ENCODE measurements around the gene SYT8. TPM values are rescaled to one million over a fixed set of nuclear protein-coding genes. Genes with fewer than 3 reads are reported as not detected.

SYT8 gene
- total RNA-seq, 2 experiments from 2014 or later, result not detected

DNA sequence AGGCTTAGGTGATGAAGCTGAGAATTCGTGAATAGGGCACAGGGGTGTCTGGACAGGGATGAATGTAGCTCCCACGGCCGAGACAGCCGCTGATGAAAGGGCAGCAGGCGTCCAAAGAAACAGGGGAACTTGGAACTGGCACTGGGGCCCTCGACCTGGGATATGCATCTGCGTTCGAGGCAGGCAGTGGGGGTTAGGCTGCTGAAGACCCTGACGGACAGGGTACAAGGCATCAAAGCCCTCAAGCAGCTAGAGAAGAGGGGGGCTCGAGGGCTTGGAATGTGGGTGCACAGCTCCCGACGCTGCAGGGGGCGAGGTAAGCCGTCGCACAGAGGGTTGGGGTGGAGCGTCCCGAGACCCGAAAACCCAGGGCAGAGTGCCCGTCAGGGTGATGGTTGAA lies 6.9 kb upstream of the SYT8 start:
- ChIA-PET CTCF (interaction anchor here (0.8 to 13.7 kb wide), 3 partner anchors 126 to 174 kb away, joined by 3 to 488 read pairs (median 4); no protein-coding TSS in a partner anchor), POLR2A (no interaction called here)
- DNase-seq, result no peak
- intact Hi-C loops (cut with micrococcal nuclease), result no loop called here
- H3K27ac Mint-ChIP-seq, result no peak overlapping the region
- H3K4me1 Mint-ChIP-seq (ENCODE audit: low read depth), result no peaks in the 10 kb centered on the region
- peaks cover 1% of the 10 kb centered on the region for H3K27me3 Mint-ChIP-seq
- no peaks in the 10 kb centered on the region for H3K36me3 Mint-ChIP-seq
- no peak overlapping the region for H3K4me3 Mint-ChIP-seq
- H3K9me3 Mint-ChIP-seq, result no peaks in the 10 kb centered on the region

DNA sequence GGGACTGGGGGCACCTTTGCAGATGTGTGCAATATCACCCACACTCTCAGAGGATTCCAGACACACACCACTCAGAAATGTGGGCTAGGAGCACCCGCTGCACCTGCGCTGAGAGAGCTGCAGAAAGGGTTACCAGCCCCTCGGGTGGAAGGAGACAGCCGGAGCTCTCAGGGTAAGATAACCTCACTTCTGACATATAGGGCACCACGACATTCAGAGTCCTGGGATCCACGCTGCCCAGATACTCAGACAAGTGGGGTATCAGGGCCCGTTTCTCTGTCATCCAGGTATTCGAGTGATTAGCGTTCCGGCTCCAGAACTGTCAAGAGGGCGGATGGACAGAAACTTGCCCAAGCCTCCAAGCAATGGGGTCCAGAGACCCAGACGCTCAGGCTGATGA lies 6.2 kb upstream of the SYT8 start:
- no peak overlapping the region for H3K4me3 Mint-ChIP-seq
- H3K9me3 Mint-ChIP-seq, result no peaks in the 10 kb centered on the region
- ChIA-PET POLR2A (no interaction called here), CTCF (interaction anchor here (1.4 to 13.7 kb wide), 2 partner anchors 127 to 136 kb away, joined by 4 to 488 read pairs; no protein-coding TSS in a partner anchor)
- intact Hi-C loops (cut with micrococcal nuclease), result no loop called here
- no peaks in the 10 kb centered on the region for H3K36me3 Mint-ChIP-seq
- DNase-seq, result no peak
- no peak overlapping the region for H3K27ac Mint-ChIP-seq
- H3K4me1 Mint-ChIP-seq (ENCODE audit: low read depth), result no peaks in the 10 kb centered on the region
- peaks cover 4% of the 10 kb centered on the region for H3K27me3 Mint-ChIP-seq

DNA sequence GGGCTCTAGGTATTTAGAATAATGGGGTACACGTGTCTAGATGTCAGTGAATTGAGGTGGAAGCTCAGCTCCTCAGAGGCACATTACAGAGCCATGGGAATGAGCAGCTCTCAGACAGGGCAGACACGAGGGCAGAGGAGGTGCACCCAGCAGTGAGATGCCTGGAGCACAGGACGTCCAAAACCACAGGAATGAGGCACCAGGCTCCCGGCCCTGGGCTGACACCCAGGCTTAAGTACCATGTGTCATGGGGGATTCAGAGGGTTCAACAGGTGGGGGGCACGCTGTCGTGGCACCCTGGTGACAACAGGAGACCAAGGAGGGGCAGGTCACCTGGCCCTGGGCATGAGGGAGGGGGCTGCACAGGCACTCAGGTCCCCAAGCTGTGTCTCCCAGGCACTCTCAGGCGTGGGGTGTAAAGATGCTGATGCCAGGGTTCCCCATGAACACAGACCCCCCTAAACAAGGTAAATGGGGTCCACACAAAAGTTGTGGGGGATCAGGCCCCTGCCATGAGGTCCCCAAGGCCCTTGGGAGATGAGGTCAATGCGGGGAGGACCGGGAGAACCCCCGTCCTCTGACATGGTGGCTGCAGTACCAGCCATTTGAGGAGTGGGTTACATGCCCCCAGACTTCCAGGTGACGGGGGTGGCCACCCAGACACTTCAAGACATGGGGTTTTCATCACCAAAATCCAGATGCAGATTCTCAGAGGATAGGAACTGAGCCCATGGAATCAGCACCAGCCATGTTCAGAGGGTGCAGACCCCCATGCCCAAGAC lies 5.6 kb upstream of the SYT8 start:
- POLR2A ChIA-PET, result no interaction called here
- Mint-ChIP-seq H3K27me3 (peaks cover 5% of the 10 kb centered on the region), H3K36me3 (no peaks in the 10 kb centered on the region), H3K9me3 (no peaks in the 10 kb centered on the region), H3K4me1 (ENCODE audit: low read depth) (no peaks in the 10 kb centered on the region), H3K27ac (no peak overlapping the region), H3K4me3 (no peak overlapping the region)
- DNase-seq, result no peak
- intact Hi-C loops (cut with micrococcal nuclease), result no loop called here
- CTCF ChIA-PET, result interaction anchor here (1.4 to 13.7 kb wide), 3 partner anchors 128 to 177 kb away, joined by 4 to 488 read pairs (median 8); no protein-coding TSS in a partner anchor

- Mint-ChIP-seq H3K27me3 (peaks cover 5% of the 10 kb centered on the region), H3K36me3 (no peaks in the 10 kb centered on the region), H3K4me1 (ENCODE audit: low read depth) (no peaks in the 10 kb centered on the region), H3K4me3 (no peak overlapping the region), H3K9me3 (no peaks in the 10 kb centered on the region), H3K27ac (no peak overlapping the region)
- ChIA-PET CTCF (interaction anchor here (0.5 to 13.7 kb wide), 4 partner anchors 30 to 177 kb away, joined by 3 to 488 read pairs (median 40); no protein-coding TSS in a partner anchor), POLR2A (no interaction called here)
- no peak for DNase-seq
- intact Hi-C loops (cut with micrococcal nuclease), result no loop called here
These were observed 4.8 kb upstream of the SYT8 start for GRCh38 chr11:1830004-1830321.

GRCh38 chr11:1830322-1831223 lies 4.2 kb upstream of the SYT8 start:
- Mint-ChIP-seq H3K27me3 (peaks cover 5% of the 10 kb centered on the region), H3K4me3 (no peak overlapping the region), H3K27ac (no peak overlapping the region), H3K4me1 (ENCODE audit: low read depth) (no peaks in the 10 kb centered on the region), H3K36me3 (no peaks in the 10 kb centered on the region), H3K9me3 (no peaks in the 10 kb centered on the region)
- intact Hi-C loops (cut with micrococcal nuclease), result no loop called here
- CTCF ChIA-PET, result interaction anchor here (0.5 to 13.7 kb wide), 6 partner anchors 30 to 178 kb away, joined by 3 to 488 read pairs (median 28); partner anchors contain the start of gene KRTAP5-6
- POLR2A ChIA-PET, result no interaction called here
- DNase-seq, result no peak

GRCh38 chr11:1831338-1832210 lies 3.2 kb upstream of the SYT8 start:
- POLR2A ChIA-PET, result interaction anchor here (2.5 kb wide), 1 partner anchor 138 kb away, joined by 19 read pairs; no protein-coding TSS in a partner anchor
- Mint-ChIP-seq H3K4me1 (ENCODE audit: low read depth) (no peaks in the 10 kb centered on the region), H3K9me3 (no peaks in the 10 kb centered on the region), H3K4me3 (no peak overlapping the region), H3K36me3 (no peaks in the 10 kb centered on the region), H3K27ac (no peak overlapping the region), H3K27me3 (peaks cover 5% of the 10 kb centered on the region)
- CTCF ChIA-PET, result interaction anchor here (0.5 to 13.7 kb wide), 16 partner anchors 9 to 320 kb away, joined by 3 to 488 read pairs (median 10); partner anchors contain the start of genes KRTAP5-6 and LSP1
- no peak for DNase-seq
- intact Hi-C loops (cut with micrococcal nuclease), result loop anchor here (1.0 to 2.0 kb wide), 2 partner anchors 137 to 179 kb away; no protein-coding TSS in a partner anchor

DNA sequence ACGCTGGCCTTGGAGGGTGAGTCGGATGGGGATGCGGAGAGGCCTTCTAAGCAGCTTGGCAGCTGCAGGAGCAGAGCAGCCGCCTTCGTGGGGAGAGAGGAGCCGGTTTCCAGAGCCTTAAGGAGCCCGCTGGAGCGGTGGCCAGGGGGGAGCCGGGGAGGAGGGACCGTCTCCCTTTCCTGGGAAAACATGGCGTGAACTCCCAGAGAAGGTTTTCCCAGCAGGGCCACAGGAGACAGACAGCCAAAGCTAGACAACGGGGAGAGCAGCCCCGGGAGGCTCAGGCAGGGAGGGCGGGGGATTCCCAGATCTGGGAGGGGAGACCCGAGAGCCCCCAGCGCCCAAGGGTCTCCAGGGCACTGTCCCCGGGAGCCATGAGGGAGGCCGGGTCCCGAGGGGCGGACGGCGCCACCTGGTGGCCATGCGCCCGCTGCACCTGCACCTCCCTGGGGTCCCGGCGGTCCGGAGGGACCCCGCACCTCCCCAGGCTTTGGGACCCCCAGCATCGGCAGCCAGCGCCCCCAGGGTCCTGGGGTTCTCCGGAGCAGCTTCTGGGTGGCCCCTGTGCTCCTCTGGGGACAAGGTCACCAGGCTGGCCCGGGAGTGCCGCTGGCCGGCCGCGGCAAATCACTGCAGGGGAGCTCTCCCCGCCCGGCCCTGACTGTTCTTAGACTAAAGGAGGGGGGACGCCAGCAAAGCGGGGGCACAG lies 2.4 kb upstream of the SYT8 start:
- H3K4me3 Mint-ChIP-seq, result no peak overlapping the region
- no peak overlapping the region for H3K27ac Mint-ChIP-seq
- H3K36me3 Mint-ChIP-seq, result no peaks in the 10 kb centered on the region
- H3K9me3 Mint-ChIP-seq, result no peaks in the 10 kb centered on the region
- intact Hi-C loops (cut with micrococcal nuclease), result loop anchor here (1.0 to 2.0 kb wide), 2 partner anchors 138 to 180 kb away; no protein-coding TSS in a partner anchor
- H3K4me1 Mint-ChIP-seq (ENCODE audit: low read depth), result no peaks in the 10 kb centered on the region
- peak; percentile 66 for DNase-seq
- ChIA-PET CTCF (interaction anchor here (0.5 to 13.7 kb wide), 54 partner anchors 8 to 323 kb away, joined by 3 to 488 read pairs (median 4); partner anchors contain the start of genes H19, KRTAP5-6 and LSP1), POLR2A (interaction anchor here (2.5 kb wide), 1 partner anchor 138 kb away, joined by 19 read pairs; no protein-coding TSS in a partner anchor)
- peaks cover 5% of the 10 kb centered on the region for H3K27me3 Mint-ChIP-seq

DNA sequence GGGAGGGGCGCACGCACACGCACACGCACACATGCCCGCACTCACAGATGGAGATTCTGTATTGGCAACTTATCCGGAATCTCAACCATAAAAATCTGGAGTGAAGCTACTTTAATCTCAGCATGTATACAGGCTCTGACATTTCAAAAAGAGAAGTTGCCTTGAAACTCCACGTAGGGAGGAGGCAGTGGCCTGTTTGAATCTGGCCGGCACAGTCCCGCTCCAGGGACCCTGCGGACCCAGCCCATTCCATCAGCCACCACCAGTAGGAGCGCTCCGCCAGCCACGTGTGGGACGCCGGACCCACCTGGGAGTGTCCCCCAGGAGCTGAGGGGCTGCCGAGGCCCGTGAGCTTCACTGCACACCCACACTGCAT lies 1.9 kb upstream of the SYT8 start:
- CTCF ChIA-PET, result interaction anchor here (0.6 to 13.7 kb wide), 54 partner anchors 8 to 323 kb away, joined by 3 to 488 read pairs (median 4); partner anchors contain the start of genes H19, KRTAP5-6 and LSP1
- no peaks in the 10 kb centered on the region for H3K9me3 Mint-ChIP-seq
- no peak for DNase-seq
- H3K4me1 Mint-ChIP-seq (ENCODE audit: low read depth), result no peaks in the 10 kb centered on the region
- POLR2A ChIA-PET, result interaction anchor here (2.5 kb wide), 1 partner anchor 139 kb away, joined by 19 read pairs; no protein-coding TSS in a partner anchor
- no peaks in the 10 kb centered on the region for H3K36me3 Mint-ChIP-seq
- peaks cover 5% of the 10 kb centered on the region for H3K27me3 Mint-ChIP-seq
- no peak overlapping the region for H3K27ac Mint-ChIP-seq
- intact Hi-C loops (cut with micrococcal nuclease), result loop anchor here (1.0 to 2.0 kb wide), 2 partner anchors 139 to 180 kb away; no protein-coding TSS in a partner anchor
- no peak overlapping the region for H3K4me3 Mint-ChIP-seq

DNA sequence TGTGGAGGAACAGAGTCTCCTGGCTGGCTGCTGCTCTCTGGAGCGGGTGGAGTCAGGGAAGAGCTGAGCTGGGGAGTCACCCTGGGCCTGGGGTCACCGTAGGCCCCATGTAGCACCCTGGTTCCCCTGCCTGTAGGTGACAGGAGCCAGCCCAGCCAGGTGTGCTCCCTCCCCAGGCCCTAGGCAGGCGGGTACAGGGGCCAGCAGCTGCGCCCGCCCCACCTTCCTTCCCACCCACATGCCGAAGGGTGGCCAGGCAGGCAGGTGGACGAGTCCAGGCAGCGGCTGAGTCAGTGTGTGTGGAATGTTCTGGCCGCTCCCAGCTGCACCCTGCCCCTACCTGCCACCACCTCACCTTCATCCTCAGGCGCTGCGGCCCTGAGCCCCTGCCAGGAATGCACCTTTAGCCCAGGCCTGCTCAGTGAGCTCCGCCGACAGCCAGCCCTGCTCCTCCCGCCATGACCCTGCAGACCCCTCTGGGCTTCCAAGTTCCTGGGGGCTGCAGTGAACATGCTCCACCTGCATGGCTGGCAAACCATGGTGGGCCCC lies 654 bp upstream of the SYT8 start:
- CTCF ChIA-PET, result interaction anchor here (0.8 to 13.7 kb wide), 18 partner anchors 14 to 317 kb away, joined by 3 to 488 read pairs (median 10); partner anchors contain the start of genes KRTAP5-6 and LSP1
- Mint-ChIP-seq H3K4me1 (ENCODE audit: low read depth) (no peaks in the 10 kb centered on the region), H3K27ac (no peak overlapping the region), H3K36me3 (no peaks in the 10 kb centered on the region), H3K4me3 (no peak overlapping the region), H3K9me3 (no peaks in the 10 kb centered on the region), H3K27me3 (peaks cover 5% of the 10 kb centered on the region)
- intact Hi-C loops (cut with micrococcal nuclease), result no loop called here
- no peak for DNase-seq
- POLR2A ChIA-PET, result interaction anchor here (2.5 kb wide), 1 partner anchor 140 kb away, joined by 19 read pairs; no protein-coding TSS in a partner anchor

GRCh38 chr11:1835671-1836010 lies 851 bp downstream of the SYT8 start:
- ChIA-PET CTCF (interaction anchor here (1.2 to 13.7 kb wide), 7 partner anchors 58 to 316 kb away, joined by 3 to 488 read pairs (median 4); partner anchors contain the start of gene H19), POLR2A (no interaction called here)
- intact Hi-C loops (cut with micrococcal nuclease), result no loop called here

More at GRCh38 chr11:1835671-1836010, 851 bp downstream of the SYT8 start:
- Mint-ChIP-seq H3K4me3 (no peak overlapping the region), H3K4me1 (ENCODE audit: low read depth) (peaks cover 5% of the 10 kb centered on the region), H3K36me3 (no peaks in the 10 kb centered on the region), H3K27ac (no peak overlapping the region), H3K9me3 (no peaks in the 10 kb centered on the region), H3K27me3 (peaks cover 5% of the 10 kb centered on the region)
- no peak for DNase-seq
